IPS-NIHi11 (cell line): ENCODE data around the gene SORCS3.
A peak's percentile ranks its signal among the peaks of the same experiment; 100 is the strongest.
"Not testable (repeated sequence)": the region's sequence is repeated elsewhere in the genome, so short reads cannot be mapped to it uniquely, and the experiment has no call there.

ENCODE experiments used
- DNase-seq: peaks from one replicate; pipeline ENCODE4 v3.0.0; 2012; ENCODE audit warnings: mixed read lengths, low spot score

The SORCS3 gene

DNA sequence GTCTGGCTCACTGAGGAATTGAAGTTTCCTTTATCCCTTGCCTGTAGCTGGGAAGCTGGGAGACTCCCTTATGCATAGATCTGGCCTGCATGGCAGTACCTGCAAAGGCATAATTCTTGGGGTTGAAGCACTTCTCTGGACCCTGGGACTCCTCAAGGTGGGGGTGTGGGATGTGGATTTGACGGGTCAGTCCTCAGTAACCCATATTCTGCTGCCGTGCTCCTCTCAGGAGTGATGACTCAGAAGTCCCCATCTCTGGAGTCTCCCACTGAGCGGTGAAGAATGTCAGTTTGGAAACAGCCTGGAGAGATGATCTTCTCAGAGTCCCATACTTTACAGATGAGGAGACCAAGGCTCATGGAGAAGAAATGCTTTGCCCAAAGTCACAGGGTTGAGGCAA lies 49.0 kb downstream of the SORCS3 start:
- DNase-seq: no peak

DNA sequence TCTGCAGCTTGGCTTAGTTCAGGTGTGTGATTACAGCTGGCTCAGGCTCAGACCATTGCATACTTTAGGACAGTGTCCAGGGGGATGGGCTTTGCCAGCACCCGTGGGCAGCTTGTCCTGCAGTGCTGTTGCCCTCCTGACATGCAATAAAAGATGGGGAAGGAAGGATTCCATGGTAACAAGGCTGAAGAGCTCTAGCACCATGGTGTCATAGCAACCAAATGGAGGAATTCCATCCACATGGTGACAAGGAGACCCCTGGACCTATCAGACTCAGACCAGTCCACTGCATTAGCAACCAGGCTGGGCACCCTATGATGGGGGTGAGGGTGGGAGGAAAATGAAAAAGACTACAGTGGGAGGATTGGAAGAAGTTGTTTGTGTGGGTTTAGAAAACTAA lies 49.9 kb downstream of the SORCS3 start:
- DNase-seq: no peak

DNA sequence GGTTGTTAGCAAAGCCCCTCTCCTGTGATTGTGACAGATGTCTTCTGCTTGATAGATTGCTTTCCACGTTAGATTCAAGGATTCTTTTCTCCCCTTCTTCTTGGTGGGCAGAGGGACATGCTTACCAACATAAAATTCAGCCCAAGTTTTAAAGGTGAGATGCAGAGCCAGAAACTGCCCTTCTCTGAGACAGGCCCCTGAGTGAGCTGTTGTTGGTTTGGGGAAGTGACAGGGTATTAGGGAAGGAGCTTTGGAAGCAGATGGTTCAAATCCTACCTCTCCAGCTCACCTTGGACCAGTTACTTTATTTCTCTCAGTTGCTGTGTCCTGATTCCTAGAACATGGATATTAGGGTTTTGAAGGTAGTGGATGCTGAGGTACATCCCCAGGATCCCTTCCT lies 53.0 kb downstream of the SORCS3 start:
- no peak for DNase-seq

DNA sequence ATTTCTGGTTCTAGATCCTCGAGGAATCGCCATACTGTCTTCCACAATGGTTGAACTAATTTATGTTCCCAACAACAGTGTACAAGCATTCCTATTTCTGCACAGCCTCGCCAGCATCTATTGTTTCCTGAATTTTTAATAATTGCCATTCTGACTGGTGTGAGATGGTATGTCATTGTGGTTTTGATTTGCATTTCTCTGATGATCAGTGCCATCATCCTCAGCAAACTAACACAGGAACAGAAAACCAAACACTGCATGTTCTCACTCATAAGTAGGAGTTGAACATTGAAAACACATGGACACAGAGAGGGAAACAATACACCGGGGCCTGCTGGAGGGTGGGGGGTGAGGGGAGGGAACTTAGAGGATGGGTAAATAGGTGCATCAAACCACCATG lies 62.2 kb downstream of the SORCS3 start:
- not testable (repeated sequence) for DNase-seq

DNA sequence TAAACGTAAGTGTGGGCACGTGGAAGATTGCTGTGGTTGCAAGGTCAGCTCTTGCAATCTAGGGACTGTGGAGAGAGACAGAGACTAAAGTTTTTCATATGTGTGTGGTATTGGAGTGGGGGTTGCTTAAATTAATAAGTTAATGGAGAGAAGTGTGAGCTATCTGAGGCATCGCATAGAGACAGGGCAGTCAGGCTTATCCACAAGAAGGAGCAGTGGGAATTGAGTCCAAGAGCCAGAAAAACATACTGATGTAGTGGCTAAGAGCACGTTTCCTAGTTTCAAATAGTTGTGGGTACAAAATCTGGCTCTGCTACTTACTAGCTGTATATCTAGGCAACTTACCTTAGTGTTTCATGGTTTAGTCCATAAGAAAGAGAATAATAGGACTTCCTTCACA lies 65.8 kb downstream of the SORCS3 start:
- DNase-seq: no peak

DNA sequence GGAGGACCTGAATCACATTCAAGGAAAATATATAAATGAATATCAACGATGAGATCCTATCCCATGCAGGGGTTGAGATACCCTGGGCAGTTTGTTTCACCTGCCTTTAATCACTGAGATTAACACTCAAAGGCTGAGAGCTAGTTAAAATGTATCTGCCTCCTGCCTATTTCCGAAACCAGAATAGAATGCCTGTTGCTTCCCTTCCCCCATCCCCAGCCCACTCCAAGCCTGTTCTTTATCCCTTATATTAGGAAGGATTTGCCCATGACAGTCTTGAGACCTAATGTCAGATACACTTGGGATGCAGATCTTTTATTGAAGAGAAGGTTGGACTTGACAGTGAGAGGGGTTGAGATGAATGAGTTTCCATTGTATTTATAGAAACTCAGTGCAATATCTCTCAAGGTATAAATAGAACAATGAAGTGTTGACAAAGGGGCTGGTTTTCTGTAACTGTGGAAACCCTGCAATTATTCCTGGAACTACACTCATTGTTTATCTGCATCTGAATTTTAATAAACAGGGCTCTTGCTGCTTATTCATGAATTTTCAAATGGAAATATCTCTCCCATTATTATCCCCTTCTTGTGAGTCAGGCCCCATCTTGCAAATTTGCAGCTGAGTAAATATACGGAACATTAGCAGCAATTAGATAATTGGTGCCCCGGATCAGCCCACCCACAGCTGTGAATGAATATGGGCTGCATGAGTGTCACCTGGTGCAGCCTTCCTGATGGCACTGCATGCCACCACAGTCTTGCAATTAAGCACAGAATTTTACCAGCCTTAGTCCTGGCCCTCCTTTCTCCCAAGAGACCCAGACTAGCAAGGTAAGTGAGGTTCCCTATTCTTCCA lies 66.7 kb downstream of the SORCS3 start:
- no peak for DNase-seq

DNA sequence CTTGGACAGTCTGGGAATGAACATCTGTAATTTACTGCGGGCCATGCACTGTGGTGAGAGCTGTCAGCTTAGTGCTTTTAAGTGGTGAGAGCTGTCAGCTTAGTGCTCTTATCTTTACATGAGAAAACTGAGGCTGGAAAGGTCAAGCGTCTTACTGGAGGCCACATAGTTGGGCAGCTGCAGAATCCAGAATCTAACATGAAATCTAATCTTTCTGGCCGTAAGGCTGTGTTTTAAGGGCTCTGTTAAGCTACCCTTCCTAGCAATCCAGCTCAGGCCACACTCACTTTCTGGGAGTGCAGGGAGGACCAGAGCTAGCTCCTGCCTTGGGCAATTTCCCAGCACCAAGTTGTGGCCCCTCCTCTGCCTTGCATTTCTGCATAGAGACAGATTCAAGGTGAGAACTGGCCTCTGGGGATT lies 70.2 kb downstream of the SORCS3 start:
- no peak for DNase-seq

DNA sequence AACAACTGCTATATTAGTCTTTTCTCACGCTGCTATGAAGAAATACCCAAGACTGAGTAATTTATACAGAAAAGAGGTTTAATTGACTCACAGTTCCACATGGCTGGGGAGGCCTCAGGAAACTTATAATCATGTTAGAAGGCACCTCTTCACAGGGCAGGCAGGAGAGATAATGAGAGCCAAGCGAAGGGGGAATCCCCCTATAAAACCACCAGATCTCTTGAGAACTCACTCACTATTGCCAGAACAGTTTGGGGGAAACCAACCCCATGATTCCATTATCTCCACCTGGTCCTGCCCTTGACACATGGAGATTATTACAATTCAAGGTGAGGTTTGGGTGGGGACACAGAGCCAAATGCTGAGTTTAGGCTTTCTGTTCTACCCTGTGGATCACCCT lies 89.5 kb downstream of the SORCS3 start:
- not testable (repeated sequence) for DNase-seq

DNA sequence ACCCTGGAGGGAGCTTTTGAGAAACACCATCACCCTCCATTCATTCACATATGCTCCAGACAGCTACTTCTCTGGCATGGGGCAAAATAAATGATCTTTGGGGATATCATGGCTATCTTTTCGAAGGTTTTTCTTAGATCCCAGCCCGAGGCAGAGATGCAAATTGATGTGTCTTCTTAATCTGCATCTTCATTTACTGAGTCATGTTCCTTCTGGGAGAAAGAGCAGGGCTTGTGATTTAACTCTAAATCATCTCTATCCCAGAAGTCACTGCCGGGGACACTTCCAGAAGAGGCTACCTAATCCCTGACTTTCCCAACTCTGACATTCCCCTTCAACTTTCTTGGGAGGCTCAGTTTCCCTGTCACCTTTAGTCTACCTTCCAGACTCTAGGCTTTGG lies 90.1 kb downstream of the SORCS3 start:
- no peak for DNase-seq

DNA sequence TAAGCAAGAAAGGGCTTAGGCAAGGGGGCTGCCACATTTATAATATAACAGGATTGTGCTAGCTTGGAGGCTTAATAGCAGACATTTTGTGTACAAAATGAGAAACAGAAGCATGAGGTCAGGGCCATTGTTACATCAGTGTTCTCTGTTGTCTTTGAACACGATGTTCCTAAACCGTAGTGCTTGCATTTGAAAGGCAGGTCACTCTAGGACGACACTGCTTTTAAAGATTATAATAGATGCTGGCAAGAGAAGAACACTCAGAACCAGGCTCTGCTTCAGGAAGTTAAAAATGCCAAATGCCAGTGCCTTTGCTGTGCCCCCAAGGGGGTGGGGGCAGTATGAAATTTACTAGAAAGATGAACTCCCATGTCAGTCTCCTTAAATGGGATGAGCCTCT lies 91.1 kb downstream of the SORCS3 start:
- no peak for DNase-seq

DNA sequence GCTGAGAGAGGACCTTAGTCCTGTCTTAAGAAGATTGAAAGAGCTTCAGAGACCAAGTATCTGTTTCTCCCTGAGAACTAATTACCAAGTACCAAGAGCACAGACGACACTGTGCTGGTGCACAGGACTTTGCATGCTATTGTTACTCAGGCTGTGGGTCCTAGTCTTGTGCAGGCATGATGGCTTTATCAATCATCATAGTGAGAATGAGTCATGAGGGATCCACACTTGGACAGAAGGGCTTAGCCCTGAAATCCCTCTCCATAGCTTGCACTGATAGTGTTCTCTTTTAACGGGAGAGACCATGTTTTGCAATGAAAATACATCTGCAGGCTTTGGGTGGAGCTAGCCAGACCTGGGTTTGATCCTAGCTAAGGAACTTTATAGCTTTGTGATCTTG lies 93.3 kb downstream of the SORCS3 start:
- no peak for DNase-seq

DNA sequence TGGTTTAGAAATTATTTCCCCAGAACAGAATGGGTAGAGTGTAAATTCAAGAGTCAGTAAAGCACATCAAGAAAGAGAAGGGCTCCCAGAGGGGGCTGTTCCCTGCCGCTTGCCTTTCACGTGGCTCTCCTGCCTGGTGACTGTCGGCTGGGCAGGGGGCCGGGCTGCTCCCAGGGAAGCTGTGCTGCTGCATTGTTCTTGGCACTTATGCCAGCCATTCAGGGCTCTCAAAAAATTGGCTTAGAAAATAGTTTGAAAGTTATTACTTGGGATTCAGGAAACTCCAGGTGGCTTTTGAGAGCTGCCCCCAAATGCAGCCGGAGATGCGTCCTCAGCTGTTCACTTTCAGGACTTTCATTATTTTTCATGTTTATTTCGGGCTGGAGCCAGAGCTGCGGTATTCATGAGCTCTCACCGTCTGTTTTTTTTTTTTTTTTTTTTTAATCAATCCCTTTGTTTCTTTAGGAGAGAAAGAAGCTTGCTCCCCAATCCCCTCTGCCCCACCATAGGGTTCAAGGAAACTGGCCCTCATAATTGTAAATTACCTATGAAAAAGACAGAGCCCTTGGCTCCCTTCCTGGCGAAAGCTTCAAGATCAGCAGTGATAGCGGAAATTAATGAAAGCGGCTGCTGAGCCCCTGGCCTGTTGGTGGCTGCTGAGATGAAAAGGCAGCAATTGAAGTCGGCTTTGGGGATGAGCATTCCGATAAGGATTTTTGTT lies 94.1 kb downstream of the SORCS3 start:
- DNase-seq: peak; percentile 47

DNA sequence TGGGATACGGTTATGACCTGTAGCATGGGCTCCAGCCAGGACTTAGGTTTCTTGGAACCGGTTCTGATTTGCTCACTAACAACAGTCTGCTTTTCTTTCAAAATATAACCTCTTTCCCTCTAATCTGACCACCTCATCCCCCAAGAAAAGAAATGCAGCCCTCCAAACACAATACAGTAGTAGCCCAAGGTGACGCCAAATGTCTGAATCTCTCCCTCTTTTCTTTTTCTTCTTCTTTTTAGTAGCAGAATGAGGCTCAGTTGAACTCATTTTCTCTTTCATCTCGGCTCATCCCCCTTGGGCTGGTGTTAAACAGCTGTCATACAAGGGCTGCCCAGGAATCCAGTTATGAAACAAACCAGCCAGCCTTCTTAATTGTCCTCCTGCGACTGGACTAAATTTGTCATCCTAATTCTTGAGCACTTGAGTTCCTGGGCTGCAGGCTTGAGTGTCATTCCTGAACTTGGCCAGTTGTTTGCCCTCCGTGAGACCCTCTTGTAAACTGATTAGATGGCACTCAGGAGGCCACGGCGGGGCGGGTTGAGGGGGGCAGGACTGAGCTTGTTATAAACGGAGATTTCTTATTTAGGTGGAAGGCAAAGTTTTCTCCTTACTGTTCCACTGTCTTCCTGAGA lies 94.8 kb downstream of the SORCS3 start:
- DNase-seq: no peak

DNA sequence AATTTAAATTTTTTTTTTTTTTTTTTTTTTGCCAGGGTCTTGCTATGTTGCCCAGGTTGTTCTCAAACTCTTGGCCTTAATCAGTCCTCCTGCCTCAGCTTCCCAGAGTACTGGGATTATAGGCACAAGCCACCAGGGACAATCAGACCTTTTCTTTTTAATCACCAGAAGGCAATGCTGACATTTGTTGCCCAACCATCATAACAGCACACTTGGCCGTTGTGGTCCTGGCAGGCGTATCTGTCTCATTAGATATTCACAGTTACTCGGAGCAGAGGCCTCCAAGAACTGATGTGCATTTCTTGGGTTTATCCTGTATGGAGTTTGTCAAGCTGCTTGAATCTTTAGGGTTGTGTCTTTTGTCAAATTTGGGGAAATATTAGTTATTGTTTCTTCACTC lies 100.0 kb downstream of the SORCS3 start:
- DNase-seq: no peak

DNA sequence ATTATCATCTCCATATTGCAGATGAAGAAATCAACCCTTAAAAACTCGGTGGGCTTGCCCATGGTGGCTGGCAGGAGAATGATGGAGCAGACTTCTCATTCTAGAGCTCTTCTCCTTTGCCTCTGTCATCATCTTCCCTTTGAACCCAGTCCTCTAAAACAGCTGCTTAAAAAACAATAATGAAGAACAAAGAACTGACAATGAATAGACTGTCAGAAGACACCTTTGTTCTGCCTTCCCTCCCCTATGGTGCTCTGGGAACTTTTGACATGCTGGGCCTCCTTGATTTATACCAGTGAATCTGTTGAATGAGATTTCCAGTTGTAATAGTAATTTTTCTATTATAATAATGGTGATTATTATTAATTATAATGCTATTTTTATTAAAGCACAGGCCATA lies 103.0 kb downstream of the SORCS3 start:
- DNase-seq: no peak

DNA sequence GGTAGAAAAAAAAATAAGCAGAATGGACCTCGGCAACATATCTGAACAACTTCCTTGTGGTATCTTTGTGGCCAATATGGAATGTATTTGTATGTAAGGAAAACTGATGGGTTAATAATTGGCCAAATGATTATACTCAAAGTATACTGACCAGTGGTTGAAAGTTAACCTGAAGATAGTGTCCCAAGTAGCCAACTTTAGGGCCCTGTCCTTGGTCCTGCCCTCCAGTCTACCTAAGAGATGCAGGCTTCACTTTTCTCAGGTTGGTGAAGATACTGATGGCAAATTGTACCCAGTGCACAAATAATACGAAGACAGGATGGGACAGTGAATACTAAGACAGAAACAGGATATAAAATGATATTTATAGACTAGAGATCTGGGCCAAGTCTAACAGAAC lies 109.2 kb downstream of the SORCS3 start:
- peak; percentile 18 for DNase-seq

DNA sequence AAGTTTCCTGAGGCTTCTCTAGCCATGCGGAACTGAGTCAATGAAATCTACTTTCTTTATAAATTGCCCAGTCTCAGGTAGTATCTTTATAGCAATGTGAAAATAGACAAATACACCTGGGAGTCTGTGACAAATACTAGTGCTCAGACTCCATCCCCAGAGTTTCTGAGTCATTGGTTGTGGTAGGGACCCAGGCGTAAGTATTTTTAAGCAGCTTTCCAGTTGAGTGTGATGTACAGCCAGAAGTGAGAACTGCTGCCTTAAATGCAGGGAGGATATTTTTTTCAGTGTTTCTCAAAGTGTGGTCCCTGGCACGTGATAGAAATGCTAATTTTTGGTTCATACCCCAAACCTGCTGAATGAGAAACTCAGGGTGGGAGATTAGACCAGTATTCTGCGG lies 121.7 kb downstream of the SORCS3 start:
- DNase-seq: no peak

DNA sequence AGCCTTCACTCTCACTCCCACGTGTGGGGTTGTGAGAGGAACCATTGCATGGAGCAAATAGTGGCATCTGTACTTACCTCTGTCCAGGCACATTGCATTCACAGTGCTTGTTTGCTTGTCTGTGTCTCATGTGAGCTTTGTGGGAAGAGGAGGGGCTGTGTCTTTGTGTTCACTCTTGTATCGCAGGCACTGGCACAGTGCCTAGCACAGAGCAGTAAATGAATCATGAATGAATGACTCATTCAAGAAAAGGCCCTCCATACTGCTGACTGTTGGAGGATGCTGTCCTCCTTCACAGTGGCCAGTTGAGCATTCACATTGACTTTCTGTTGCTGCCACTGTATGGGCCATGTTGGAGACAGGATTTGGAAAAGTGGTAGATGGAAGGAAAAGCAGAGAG lies 125.3 kb downstream of the SORCS3 start:
- DNase-seq: no peak

DNA sequence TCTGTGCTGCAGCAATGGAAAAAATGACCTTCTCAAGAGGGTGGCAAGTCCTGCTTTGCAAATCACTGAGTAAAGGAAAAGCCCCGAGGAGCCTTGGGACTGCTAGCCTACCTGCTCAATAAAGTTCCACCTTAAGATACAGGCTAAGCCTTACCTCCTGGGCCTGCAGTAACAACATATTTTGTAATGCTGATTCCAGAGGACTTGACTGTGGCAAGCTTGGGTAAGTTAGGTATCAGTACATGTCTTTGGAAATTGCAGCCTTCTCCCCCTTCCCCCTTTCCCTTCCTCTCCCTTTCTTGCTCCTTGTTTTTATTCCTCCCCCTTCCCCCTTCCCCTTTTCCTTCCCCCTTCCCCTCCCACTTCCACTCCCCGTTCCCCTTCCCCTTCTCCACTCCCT lies 126.2 kb downstream of the SORCS3 start:
- no peak for DNase-seq

DNA sequence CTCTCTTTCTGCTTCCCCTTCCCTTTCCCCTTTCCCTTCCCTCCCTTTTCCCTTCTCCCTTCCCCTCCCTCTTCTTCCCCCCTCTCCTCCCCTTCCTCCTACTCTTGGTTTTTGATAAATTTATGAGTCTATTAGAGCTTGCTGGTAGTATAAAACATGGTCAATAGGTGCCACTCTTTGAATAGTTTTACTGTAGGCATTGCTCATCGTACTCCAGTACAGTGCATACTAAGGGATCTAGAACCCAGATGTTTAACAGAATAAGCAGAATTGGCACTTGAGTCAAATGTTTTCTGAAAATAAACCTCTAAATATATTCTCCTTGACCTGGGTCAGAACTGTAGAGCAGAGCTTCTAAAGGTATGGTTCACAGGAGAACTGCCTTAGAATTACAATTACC lies 126.7 kb downstream of the SORCS3 start:
- DNase-seq: no peak

DNA sequence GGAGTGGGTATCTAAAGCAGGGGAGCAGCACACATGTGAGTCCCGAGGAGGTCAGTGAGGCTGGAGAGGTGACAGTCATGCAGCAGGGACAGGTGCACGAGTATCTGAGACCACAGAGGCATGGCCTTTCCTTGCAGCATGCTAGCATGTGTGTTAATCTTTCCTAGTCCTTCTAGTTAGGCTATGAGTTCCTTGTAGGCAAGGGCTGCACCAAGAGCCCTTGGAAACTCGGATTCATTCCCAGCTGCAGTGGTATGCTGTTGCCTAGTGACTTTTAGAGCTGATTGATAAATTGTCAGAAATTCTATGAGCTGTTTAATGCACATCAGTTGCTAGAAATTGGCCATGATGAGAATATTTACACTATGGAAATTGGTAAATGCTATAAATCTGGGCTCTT lies 132.0 kb downstream of the SORCS3 start:
- no peak for DNase-seq

DNA sequence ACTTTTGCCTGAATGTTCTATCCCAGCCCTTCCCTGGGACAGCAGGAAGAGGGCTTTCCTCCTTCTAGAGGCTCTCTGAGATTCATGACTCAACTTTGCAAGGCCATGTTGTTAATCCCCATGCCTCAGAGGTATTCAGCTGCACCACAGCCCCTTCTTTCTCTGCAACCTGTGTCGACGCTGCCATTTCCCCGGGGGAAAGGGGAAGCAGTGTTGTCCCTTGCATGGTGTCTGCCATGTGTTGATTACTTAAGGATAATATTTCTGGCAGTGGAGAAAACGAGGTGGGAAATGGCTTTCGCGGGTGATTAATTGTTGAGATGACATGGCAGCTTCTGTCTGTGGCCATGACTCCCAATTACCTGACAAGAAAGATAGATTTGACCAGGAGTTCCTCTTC lies 133.1 kb downstream of the SORCS3 start:
- DNase-seq: no peak
